Neural crest cell (in vitro differentiated cells): ENCODE results near the gene NPAS2. TPM values are rescaled to one million over a fixed set of nuclear protein-coding genes. Genes with fewer than 3 reads are reported as not detected.

ENCODE experiments used
- DNase-seq: peaks from one replicate; pipeline ENCODE4 v3.0.0; 2021; ENCODE audit warnings: low read depth, mixed read lengths, low spot score
- H3K27ac Mint-ChIP-seq: one replicate; pipeline ENCODE4 v1.8.0; 2021; ENCODE audit warnings: mild to moderate bottlenecking, mixed read lengths; ENCODE audit not compliant: unreplicated experiment
- H3K27me3 Mint-ChIP-seq: 2 replicates; pipeline ENCODE4 v1.8.0; 2021; ENCODE audit warnings: low read depth, mild to moderate bottlenecking, mixed read lengths
- H3K36me3 Mint-ChIP-seq: 2 replicates; pipeline ENCODE4 v1.8.0; 2021; ENCODE audit warnings: low read depth, mild to moderate bottlenecking, mixed read lengths
- H3K4me1 Mint-ChIP-seq: 2 replicates; pipeline ENCODE4 v1.8.0; 2021; ENCODE audit warnings: mixed read lengths
- H3K4me3 Mint-ChIP-seq: one replicate; pipeline ENCODE4 v1.8.0; 2021; ENCODE audit warnings: mild to moderate bottlenecking, mixed read lengths
- H3K9me3 Mint-ChIP-seq: 2 replicates; pipeline ENCODE4 v1.8.0; 2021; ENCODE audit warnings: mixed read lengths
- CTCF ChIP-seq: fragments of 200-600 bp; sonication (generic); conservative IDR thresholded peaks from 2 replicates; pipeline ENCODE4 v1.5.0; 2021; ENCODE audit warnings: antibody characterized with exemption, mild to moderate bottlenecking
- total RNA-seq: library from RNA; stranded (reverse); gene quantifications from 2 replicates; pipeline ENCODE4 v1.2.1, GENCODE V29; 2021

NPAS2 gene
- total RNA-seq, 1 donor from 2014 or later: 2.6 TPM

- no peak for TF ChIP-seq CTCF
- H3K4me1 Mint-ChIP-seq: peaks cover 9% of the 10 kb centered on the region
- no peaks in the 10 kb centered on the region for H3K27me3 Mint-ChIP-seq
- no peak for DNase-seq
- H3K36me3 Mint-ChIP-seq: peaks cover 12% of the 10 kb centered on the region
- H3K9me3 Mint-ChIP-seq: peaks cover 4% of the 10 kb centered on the region
- no peak overlapping the region for H3K4me3 Mint-ChIP-seq
- no peak overlapping the region for H3K27ac Mint-ChIP-seq
Measured at GRCh38 chr2:101030866-101031554, 211.1 kb downstream of the NPAS2 start.

GRCh38 chr2:101032084-101032776 lies 212.3 kb downstream of the NPAS2 start:
- H3K4me1 Mint-ChIP-seq: no peaks in the 10 kb centered on the region
- no peak for DNase-seq
- TF ChIP-seq CTCF: no peak
- no peaks in the 10 kb centered on the region for H3K27me3 Mint-ChIP-seq
- no peak overlapping the region for H3K27ac Mint-ChIP-seq
- H3K9me3 Mint-ChIP-seq: peaks cover 4% of the 10 kb centered on the region
- no peak overlapping the region for H3K4me3 Mint-ChIP-seq
- H3K36me3 Mint-ChIP-seq: peaks cover 12% of the 10 kb centered on the region

- no peaks in the 10 kb centered on the region for H3K9me3 Mint-ChIP-seq
- H3K36me3 Mint-ChIP-seq: peaks cover 10% of the 10 kb centered on the region
- no peak for DNase-seq
- TF ChIP-seq CTCF: peak; percentile 69
- H3K4me3 Mint-ChIP-seq: no peak overlapping the region
- H3K27me3 Mint-ChIP-seq: no peaks in the 10 kb centered on the region
- no peak overlapping the region for H3K27ac Mint-ChIP-seq
- H3K4me1 Mint-ChIP-seq: peaks cover 11% of the 10 kb centered on the region
Measured at GRCh38 chr2:101036562-101036961, 216.6 kb downstream of the NPAS2 start.

GRCh38 chr2:101037161-101037755 lies 217.3 kb downstream of the NPAS2 start:
- Mint-ChIP-seq H3K4me3 (no peak overlapping the region), H3K27ac (no peak overlapping the region), H3K9me3 (no peaks in the 10 kb centered on the region), H3K4me1 (peaks cover 11% of the 10 kb centered on the region), H3K36me3 (peaks cover 6% of the 10 kb centered on the region), H3K27me3 (no peaks in the 10 kb centered on the region)
- no peak for TF ChIP-seq CTCF
- no peak for DNase-seq

- H3K4me3 Mint-ChIP-seq: no peak overlapping the region
- peaks cover 6% of the 10 kb centered on the region for H3K36me3 Mint-ChIP-seq
- H3K27ac Mint-ChIP-seq: peak overlapping the region; percentile 53
- no peaks in the 10 kb centered on the region for H3K27me3 Mint-ChIP-seq
- peak; percentile 57 for TF ChIP-seq CTCF
- H3K4me1 Mint-ChIP-seq: peaks cover 11% of the 10 kb centered on the region
- DNase-seq: no peak
- no peaks in the 10 kb centered on the region for H3K9me3 Mint-ChIP-seq
Measured at GRCh38 chr2:101038455-101039255, 218.7 kb downstream of the NPAS2 start.
